ENCODE results near the gene GAREM1.
"Not testable (repeated sequence)": the region's sequence is repeated elsewhere in the genome, so short reads cannot be mapped to it uniquely, and the experiment has no call there.

The GAREM1 gene

DNA sequence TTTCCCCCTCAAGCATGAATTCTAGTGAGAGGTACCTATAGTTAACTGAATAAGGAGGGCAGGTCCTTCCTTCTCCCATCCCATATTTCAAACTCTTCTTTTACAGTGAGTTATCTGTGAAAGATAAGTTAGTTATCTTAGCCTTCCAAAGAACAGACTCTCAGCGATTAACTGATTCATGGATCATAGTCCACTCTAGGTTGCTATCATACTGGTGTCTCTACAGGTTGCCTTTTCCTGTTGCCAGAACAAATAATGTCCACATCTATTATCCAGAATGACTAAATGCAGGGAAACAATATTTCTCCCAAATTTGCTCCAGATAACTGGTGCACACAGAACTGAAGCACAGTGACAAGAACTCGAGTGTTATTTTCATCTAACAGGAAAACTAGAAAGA is 212.5 kb downstream of the GAREM1 start:
- no peak for DNase-seq (ENCODE audit: low read depth)

DNA sequence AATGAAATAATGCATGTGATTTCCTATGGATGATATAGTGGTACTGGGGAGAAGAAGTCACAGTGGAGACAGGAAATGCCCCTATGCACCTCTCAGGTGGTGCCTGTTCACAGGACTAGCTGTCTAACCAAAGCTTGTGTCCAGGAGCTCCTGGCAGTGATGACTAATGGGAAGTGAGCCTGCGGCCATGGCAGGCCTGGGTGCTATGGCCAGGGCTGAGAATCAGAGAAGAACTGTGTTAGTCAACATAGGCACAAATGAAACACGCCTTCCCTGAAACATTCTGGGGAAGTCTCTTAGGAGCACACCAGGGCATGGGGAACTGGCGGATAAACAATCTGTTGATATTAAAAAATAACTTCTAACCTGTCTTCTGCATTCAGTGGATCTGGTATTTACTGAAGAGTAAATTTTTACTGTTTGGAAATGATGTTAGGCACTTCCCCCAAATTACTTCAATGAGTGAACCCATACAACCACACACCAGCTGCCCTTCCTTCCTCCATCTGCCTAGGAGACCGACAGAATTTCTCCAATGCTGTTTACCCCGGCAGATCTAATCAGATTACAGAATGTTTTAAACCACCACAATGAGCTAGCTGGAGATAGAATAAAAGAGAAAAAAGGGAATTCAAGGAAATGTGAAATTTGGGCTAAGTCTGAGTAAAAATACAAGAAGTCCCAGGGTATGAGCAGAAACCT is 213.4 kb downstream of the GAREM1 start:
- no peak for DNase-seq (ENCODE audit: low read depth)

DNA sequence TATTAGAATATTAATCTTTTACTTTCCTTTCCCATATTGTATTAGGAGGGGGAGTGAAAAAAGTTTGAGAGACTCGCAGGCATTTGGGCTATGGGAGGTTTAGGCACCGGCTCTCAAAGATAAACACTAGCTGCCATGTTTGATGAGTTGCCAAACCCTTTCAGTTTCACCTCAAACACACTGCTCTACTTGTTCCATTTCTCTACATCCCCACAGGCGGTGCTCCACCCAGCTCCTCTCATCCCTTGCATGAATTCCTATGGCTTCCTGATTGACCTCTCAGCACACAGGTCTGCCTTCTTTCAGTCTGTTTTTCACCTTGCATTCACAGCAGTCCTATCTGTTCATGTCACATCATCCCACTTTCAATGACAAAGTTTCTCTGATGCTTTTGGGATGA is 215.1 kb downstream of the GAREM1 start:
- no peak for DNase-seq (ENCODE audit: low read depth)

DNA sequence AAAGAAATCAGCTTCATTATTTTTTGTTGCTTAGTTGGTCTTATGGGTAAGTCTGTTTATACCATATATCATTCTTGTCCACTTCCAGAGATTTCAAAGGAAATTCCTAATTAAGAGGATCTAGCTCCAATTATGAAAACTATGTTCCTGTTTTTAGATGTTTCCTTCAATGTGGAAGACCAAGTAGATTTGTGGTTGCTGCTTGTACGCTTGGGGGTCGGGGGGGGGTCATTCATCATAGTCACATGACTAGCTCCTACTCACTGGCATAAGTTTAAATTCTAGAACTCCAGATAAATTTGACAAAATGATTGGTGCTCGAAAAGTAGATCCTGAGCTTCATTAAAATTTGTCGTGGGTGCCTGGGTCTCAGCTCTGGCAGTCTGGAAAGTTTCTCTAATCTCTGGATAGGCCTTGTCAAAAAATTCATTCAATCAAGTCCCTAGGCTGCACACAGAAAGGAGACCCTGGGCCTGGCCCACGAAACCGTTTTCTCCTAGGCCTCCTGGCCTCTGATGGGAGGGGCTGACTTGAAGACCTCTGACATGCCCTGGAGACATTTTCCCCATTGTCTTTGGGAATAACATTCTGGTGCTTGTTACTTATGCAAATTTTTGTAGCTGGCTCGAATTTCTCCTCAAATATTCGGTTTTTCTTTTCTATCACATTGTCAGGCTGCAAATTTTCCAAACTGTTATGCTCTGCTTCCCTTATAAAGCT is 218.4 kb downstream of the GAREM1 start:
- no peak for DNase-seq (ENCODE audit: low read depth)

DNA sequence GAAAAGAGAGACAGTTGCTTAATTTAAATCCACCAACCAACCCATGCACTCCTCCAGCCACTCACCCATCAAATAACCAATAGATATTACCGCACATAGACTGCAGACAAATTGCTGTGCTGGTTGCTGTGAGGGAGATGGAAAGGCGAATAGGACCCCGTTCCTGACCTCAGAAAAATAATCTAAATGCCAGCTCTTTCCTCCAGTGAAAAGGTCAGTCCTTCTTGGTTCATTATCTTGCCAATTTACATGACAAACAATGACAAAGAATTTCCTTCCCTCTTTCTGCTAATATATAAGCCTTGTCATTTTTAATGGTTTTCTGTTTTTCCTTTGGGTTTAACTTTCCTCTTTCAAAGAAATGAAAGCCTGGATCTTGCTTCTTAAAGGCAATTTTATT is 219.2 kb downstream of the GAREM1 start:
- no peak for DNase-seq (ENCODE audit: low read depth)

DNA sequence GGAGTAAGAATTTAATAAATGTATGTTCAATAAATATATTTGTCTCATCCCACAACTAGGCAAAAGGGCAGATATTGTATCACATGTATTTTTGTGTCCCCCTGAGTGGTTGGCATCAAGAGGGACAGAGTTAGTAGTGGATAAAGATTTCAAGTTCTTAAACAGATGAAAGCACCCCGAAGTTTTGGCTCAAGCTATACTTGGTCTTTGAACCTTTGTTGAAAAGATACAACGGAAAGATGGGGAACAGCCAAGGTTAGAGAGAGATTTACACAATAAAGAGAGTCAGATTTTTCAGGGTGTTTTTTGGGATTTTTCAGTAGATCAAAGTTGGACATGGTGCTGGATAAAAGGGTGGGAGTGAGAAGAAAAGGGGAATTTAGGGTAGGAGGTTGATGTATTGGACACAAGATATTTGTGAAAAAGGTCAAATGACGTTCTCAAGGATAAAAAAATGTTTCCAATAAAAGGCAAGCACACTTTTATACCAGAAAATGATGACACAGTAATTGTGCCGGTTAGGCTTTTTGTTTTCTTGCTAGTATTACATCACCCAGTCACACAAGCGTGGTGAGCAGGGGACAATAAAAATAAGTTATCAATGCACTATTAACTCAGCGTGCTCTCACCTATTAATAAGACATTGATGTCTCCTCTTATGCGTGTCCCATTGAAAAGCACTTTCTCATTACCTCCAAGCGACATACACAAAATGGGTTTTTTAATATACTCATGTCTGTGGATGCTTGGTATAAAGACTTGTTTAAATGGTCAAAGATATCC is 221.3 kb downstream of the GAREM1 start:
- no peak for DNase-seq (ENCODE audit: low read depth)

DNA sequence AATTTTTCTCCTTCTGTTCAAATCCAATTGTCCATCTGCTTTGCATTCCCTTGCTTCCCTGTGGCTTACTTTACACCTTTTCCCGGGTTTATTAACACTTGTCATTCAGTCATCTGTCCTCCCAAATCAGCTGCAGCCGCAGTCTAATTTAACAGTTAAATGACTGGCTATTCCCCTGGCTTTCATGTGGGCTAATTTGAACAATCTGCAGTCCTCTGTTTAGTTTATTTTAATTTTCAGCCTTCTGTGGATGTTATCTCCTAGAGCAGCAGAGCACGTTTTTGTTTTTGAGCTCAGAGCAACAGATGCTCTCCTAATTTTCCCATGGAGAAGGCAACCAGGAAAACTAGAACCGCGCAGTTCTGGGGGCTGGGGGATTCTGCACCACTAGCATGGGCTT is 225.8 kb downstream of the GAREM1 start:
- DNase-seq (ENCODE audit: low read depth) = no peak

DNA sequence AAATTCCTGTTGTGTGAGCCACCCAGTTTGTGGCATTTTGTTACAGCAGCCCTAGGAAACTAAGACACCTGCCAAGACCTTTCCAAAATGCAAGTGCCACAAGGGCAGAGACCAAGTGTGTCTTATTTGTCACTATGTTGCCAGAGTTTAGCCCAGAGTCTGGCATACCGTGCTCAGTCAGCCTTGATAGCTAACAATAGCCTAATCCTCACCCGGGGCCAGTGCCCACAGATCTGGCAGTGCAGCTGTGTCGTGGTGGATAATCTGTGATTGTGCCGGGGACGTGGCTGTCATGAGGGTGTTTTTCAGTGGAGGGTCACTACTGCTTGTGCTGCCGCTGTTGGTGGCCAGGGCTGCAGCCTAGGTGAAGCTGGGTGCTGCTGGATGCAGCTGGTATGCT is 227.3 kb downstream of the GAREM1 start:
- no peak for DNase-seq (ENCODE audit: low read depth)

DNA sequence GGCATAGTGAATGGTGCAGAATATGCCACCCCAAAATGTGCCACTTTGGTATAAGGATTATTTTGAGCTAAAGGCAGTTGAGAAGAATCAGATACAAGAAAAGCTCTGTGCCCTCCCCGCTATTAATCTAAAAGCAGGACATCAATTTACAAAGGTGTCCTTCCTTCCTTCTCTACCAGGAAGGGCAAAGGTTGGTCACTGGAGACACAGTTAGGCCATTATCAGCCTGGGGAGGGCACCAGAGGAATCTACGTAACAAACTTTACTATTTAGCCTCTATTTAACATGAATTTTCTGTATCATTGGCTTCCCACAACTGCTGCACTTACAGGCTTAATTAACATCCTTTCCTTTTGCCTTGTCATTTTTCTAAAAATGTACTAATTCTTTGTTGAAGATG is 228.3 kb downstream of the GAREM1 start:
- DNase-seq (ENCODE audit: low read depth) = no peak

DNA sequence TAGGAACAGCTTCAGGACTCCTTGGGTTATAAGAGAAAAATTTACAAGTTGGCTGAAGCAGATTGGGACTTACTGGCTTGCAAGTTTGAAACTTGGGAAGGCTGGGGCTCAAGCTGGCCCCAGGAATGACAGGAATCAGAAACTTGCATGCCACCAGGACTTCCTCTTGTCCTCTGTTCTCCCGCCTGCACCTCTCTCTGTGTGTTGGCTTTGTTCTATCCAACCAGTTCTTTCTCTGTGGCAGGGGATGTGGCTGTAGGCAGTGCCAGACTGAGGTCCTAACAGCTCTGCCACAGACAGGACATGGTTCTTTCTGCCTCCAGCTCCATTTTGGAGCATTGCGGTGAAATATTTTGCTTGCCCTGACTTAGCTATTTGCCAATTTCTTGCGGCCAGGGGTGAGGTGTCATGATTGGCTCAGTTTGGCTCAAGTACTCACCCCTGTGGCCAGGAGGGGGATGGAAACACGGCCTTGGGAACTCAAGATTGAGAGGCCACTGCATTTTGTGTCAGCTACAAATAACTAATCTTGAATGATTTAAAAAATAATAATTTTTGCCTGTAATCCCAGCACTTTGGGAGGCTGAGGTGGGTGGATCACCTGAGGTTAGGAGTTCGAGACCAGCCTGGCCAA is 231.9 kb downstream of the GAREM1 start:
- DNase-seq (ENCODE audit: low read depth) = no peak

DNA sequence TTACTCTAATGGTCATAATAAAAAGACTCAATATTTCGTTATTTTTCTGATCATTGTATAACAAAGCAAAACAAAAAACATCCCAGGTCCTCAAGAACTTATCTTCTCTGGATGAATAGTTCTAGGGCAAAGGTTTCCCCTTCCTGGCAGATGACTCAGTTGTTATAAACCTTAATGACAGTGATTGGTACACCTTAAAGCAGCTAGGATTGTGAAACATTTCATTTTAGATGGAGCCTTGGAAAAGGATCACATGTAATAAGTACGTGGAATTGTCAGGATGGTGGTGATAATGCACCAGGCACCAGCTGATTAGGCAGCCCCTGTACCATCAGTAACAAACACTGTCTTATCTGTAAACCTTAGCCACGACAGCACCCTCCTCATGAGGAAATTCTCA is 233.6 kb downstream of the GAREM1 start:
- peak; percentile 42 for DNase-seq (ENCODE audit: low read depth)

DNA sequence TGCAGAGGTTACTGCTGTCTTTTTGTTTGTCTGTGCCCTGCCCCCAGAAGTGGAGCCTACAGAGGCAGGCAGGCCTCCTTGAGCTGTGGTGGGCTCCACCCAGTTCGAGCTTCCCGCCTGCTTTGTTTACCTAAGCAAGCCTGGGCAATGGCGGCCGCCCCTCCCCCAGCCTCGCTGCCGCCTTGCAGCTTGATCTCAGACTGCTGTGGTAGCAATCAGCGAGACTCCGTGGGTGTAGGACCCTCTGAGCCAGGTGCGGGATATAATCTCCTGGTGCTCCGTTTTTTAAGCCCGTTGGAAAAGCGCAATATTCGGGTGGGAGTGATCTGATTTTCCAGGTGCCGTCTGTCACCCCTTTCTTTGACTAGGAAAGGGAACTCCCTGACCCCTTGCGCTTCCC is 237.3 kb downstream of the GAREM1 start:
- not testable (repeated sequence) for DNase-seq (ENCODE audit: low read depth)

DNA sequence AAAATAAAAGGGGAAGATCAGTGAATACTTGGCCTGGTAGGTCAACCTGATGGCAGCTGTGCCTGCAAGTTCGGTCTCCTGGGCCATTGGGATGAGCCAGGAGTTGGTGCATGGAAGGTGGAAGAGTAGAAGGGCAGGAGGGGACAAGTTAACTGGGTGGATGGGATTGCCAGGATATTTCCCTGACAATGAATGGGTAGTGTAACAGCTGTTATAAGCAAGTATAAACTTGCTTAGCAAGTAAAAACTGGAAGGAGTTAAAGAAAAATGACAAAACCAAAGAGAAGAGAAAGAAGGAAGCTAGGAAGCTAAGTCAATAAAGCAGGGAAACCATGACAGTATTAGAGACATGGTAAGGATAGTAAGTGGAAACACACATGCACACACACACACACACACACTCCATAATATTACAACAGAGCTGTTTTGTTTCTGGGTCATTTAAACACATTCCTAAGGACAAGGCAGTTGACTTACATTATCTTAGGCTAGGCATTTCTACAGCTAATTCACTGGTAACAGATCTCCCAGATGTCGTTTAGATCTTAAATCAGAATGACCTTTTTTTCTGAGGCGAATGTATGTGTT is 251.2 kb downstream of the GAREM1 start:
- no peak for DNase-seq (ENCODE audit: low read depth)

DNA sequence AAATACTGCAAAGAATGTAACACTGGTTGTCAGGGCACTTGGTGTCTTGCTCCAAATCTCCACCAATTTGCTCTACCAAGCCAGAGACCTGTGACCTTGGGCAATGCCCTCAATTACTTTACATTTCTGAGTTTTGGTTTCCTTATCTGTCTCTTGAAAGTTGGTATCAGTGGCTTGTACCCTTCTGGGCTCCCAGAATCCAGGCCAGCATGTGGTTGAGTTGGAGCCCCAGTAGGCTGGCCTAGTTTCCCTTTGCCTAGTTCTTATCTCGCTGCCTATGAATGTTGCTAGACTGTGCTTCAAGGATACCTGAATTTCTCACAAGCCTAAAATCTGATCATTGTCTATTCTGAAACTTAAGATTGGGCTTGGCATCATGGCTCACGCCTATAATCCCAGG is 254.3 kb downstream of the GAREM1 start:
- no peak for DNase-seq (ENCODE audit: low read depth)

DNA sequence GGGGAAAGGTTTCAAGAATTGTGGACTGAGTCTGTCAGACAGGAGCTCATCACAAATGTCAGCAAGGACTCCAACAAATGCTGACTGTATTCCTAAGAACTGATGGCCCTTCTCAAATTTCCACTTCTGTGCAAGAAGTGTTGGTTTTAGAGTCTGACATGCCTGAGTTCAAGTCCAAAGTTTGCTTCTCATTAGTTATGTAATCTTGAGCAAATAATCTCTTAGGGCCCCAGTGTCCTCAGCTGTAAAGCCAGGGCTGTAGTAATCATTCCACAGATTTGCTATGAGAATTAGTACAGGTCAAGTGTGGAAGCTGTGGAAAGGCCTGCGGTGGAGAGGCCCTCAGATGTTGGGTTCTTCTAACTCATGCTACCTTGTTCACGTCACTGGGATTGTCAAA is 257.0 kb downstream of the GAREM1 start:
- no peak for DNase-seq (ENCODE audit: low read depth)

All from amniotic epithelial cell (primary cell).